HAP-1 (cell line): ENCODE results near the gene OTOG.
"Not testable (repeated sequence)": the region's sequence is repeated elsewhere in the genome, so short reads cannot be mapped to it uniquely, and the experiment has no call there.

ENCODE experiments used
- DNase-seq, 2 experiments: peaks; one replicate each; pipeline ENCODE4 v3.0.0-alpha.2; 2016 to 2020; ENCODE audit warnings: low spot score in 2 of 2
- H3K27me3 ChIP-seq: fragments of 250-450 bp; sonication (Bioruptor Pico); 2 replicates; pipeline ENCODE4 v1.5.1; 2020; ENCODE audit warnings: low read depth, mild to moderate bottlenecking, moderate library complexity
- H3K36me3 ChIP-seq: fragments of 250-450 bp; sonication (Bioruptor Pico); replicated peaks from 2 replicates; pipeline ENCODE4 v1.5.1; 2020; ENCODE audit warnings: mild to moderate bottlenecking
- H3K4me1 ChIP-seq: fragments of 250-450 bp; sonication (Bioruptor Pico); 2 replicates; pipeline ENCODE4 v1.5.1; 2020; ENCODE audit warnings: mild to moderate bottlenecking
- H3K4me3 ChIP-seq: fragments of 250-450 bp; sonication (Bioruptor Pico); 2 replicates; pipeline ENCODE4 v1.5.1; 2020; ENCODE audit warnings: mild to moderate bottlenecking, moderate library complexity
- H3K9me3 ChIP-seq: fragments of 250-450 bp; sonication (Bioruptor Pico); 2 replicates; pipeline ENCODE4 v1.5.1; 2020; ENCODE audit warnings: mild to moderate bottlenecking, moderate library complexity
- in situ Hi-C: fragments of 300-500 bp; cut with MboI; formaldehyde crosslinking; loops from 3 replicates; pipeline ENCODE4 v1.14.3; 2020; ENCODE audit warnings: low sequenced_read_pairs, inconsistent platforms, mixed read lengths

Gene OTOG

GRCh38 chr11:17622711-17623110 is 75.7 kb downstream of the OTOG start:
- H3K4me3 ChIP-seq, H3K4me1 ChIP-seq, in situ Hi-C loops, H3K27me3 ChIP-seq, DNase-seq, H3K36me3 ChIP-seq, H3K9me3 ChIP-seq: not testable (repeated sequence)

DNA sequence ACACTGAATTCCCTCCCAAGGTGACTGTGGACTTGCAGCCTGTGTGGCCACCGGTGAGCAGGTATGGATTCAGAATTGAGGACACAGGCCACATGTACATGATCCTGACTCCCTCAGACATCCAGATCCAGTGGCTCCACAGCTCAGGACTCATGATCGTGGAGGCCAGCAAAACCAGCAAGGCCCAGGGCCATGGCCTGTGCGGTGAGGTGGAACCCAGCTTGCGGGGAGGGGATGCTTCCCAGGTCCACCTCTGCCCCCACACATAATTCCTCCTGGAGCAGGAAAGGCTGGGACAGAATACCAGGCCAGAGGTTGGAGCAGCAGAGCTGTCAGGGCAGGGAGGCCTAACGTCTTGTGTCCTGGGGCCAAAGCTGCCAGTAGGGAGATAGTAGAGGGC is 82.1 kb downstream of the OTOG start:
- in situ Hi-C loops = no loop called here
- DNase-seq = no peak

DNA sequence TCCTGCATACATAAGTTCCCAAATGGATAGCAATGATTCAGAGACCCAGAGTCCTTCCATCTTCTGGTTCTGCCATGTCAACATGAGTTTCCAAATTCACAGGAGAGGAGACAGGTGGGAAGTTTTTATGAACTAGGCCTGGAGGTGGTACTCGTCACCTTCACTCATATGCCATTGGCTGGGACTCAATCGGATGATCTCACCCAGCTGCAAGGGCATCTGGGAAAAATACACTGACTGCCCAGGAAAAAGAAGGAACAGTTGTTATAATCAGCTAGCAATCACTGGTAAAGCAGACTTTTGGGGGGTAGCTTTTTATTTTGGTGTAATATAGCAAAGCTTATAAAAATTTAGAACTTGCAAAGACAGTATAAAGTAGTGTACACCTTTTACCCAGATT is 83.9 kb downstream of the OTOG start:
- Histone ChIP-seq H3K4me3 (no peak overlapping the region), H3K36me3 (no peaks in the 10 kb centered on the region), H3K27me3 (peaks cover 3% of the 10 kb centered on the region), H3K4me1 (no peaks in the 10 kb centered on the region), H3K9me3 (no peaks in the 10 kb centered on the region)
- in situ Hi-C loops = no loop called here
- DNase-seq = no peak

More for the DNA sequence above, 82.1 kb downstream of the OTOG start:
- Histone ChIP-seq H3K4me1 (no peaks in the 10 kb centered on the region), H3K27me3 (peaks cover 3% of the 10 kb centered on the region), H3K4me3 (no peak overlapping the region), H3K36me3 (no peaks in the 10 kb centered on the region), H3K9me3 (no peaks in the 10 kb centered on the region)

- Histone ChIP-seq H3K4me3 (no peak overlapping the region), H3K4me1 (no peaks in the 10 kb centered on the region), H3K27me3 (peaks cover 4% of the 10 kb centered on the region), H3K36me3 (no peaks in the 10 kb centered on the region), H3K9me3 (no peaks in the 10 kb centered on the region)
- in situ Hi-C loops = no loop called here
- DNase-seq = no peak
Observed at GRCh38 chr11:17631702-17632365, 84.8 kb downstream of the OTOG start.

GRCh38 chr11:17633279-17633986 is 86.4 kb downstream of the OTOG start:
- peaks cover 3% of the 10 kb centered on the region; the same call in 1 of the 2 replicates for H3K27me3 ChIP-seq
- in situ Hi-C loops = no loop called here
- H3K36me3 ChIP-seq = no peaks in the 10 kb centered on the region
- H3K4me3 ChIP-seq = no peak overlapping the region
- no peaks in the 10 kb centered on the region for H3K4me1 ChIP-seq
- H3K9me3 ChIP-seq = no peaks in the 10 kb centered on the region
- DNase-seq = no peak

- DNase-seq = no peak
- Histone ChIP-seq H3K36me3 (no peaks in the 10 kb centered on the region), H3K9me3 (no peaks in the 10 kb centered on the region), H3K27me3 (peaks cover 3% of the 10 kb centered on the region; the same call in 1 of the 2 replicates), H3K4me3 (no peak overlapping the region), H3K4me1 (no peaks in the 10 kb centered on the region)
- in situ Hi-C loops = no loop called here
Observed at GRCh38 chr11:17633987-17634775, 87.1 kb downstream of the OTOG start.

DNA sequence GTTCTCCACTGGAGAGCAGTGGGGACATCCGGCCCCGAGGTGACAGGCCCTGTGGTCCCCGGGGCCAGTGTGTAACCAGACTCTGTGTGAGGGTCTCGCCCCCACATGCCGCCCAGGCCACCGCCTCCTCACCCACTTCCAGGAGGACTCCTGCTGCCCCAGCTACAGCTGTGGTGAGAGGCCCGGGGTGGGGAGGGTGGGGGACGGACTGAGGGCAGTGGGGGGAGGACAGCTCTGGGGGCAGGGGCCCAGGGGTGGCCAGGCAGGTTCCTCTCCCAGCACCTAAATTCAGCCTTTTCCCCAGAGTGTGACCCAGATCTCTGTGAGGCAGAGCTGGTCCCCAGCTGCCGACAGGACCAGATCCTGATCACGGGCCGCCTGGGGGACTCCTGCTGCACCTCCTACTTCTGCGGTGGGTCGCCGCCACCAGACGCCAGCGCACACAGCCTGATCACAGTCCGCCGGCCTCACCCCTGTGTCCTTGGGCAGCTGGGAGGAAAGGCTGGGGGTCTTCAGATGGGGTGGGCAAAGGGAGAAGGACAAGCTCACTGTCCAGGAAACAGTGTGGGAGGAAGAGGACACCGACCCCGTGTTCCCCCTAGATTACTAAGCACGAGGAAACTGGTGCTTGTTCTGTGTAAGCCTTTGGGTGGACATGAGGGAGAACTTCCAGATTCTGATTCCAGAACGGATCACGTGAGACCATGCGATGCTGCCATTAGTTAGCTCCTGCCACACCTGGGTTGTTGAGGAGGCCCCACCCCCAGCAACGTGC is 87.9 kb downstream of the OTOG start:
- Histone ChIP-seq H3K9me3 (no peaks in the 10 kb centered on the region), H3K27me3 (peaks cover 3% of the 10 kb centered on the region; the same call in 1 of the 2 replicates), H3K4me3 (no peak overlapping the region), H3K36me3 (no peaks in the 10 kb centered on the region), H3K4me1 (no peaks in the 10 kb centered on the region)
- no peak for DNase-seq
- in situ Hi-C loops = no loop called here

DNA sequence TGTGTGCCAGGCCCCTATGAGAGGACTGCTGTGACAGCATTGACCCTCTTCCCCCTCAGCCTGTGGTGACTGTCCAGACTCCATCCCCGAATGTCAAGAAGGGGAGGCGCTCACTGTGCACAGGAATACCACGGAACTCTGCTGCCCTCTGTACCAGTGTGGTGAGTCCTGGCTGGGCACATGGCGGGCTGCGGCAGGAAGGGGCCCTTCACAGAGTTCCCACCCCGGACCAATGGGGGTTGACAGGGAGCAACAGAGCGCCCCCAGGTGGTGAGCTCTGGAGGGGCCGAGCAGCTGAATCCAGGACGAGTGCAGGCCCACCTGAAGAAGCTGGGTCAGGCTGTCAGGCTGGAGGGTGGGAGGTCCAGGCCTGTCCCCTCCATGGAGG is 88.5 kb downstream of the OTOG start:
- 0 out of 2 replicates have a peak, but pooled peaks cover 3% of the 10 kb centered on the region for H3K27me3 ChIP-seq
- no peak overlapping the region for H3K4me3 ChIP-seq
- no peak for DNase-seq
- no peaks in the 10 kb centered on the region for H3K9me3 ChIP-seq
- no peaks in the 10 kb centered on the region for H3K4me1 ChIP-seq
- in situ Hi-C loops = no loop called here
- H3K36me3 ChIP-seq = no peaks in the 10 kb centered on the region

DNA sequence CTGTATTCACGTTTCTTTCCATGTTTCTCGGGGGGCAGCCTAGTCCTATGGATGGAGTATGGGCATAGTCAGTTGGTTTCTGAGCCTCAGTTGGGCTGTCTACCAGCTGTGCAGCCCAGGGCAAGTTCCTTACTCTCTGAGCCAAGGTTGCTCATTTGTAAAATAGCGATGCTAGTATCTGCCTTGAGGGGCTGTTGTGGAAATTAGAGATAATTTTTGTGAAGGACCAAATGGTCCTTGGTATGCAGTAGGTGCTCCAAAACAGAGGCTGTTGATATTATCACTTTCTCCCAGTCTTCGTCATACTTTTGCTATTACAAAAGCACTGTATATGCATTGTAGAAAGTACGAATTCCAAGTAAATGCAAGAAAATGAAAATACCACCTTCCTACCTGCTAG is 89.7 kb downstream of the OTOG start:
- H3K4me1 ChIP-seq = no peaks in the 10 kb centered on the region
- H3K9me3 ChIP-seq = no peaks in the 10 kb centered on the region
- H3K4me3 ChIP-seq = no peak overlapping the region
- DNase-seq = no peak
- in situ Hi-C loops = no loop called here
- H3K27me3 ChIP-seq = 0 out of 2 replicates have a peak, but pooled peaks cover 3% of the 10 kb centered on the region
- H3K36me3 ChIP-seq = no peaks in the 10 kb centered on the region

GRCh38 chr11:17637901-17638300 is 90.8 kb downstream of the OTOG start:
- no peaks in the 10 kb centered on the region for H3K9me3 ChIP-seq
- H3K27me3 ChIP-seq = 0 out of 2 replicates have a peak, but pooled peaks cover 3% of the 10 kb centered on the region
- in situ Hi-C loops = no loop called here

DNA sequence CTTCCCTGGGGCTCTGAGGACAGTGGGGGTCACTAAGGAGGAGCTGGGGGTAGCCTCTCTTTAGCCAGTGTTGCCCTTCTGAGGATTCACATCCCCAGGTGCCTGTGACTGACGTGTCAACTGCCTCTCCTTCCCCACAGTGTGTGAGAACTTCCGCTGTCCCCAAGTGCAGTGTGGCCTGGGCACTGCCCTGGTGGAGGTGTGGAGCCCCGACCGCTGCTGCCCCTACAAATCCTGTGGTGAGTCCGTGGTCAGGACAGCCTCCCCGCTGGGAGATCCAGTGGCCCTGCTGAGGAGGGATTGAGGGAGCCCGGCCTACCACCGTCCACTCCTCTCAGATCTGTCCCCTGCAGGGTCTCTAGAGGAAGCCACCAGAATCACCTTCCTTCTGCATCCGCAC is 91.3 kb downstream of the OTOG start:
- H3K4me3 ChIP-seq = no peak overlapping the region
- in situ Hi-C loops = no loop called here
- H3K4me1 ChIP-seq = no peaks in the 10 kb centered on the region
- H3K36me3 ChIP-seq = no peaks in the 10 kb centered on the region
- H3K9me3 ChIP-seq = no peaks in the 10 kb centered on the region
- 0 out of 2 replicates have a peak, but pooled peaks cover 3% of the 10 kb centered on the region for H3K27me3 ChIP-seq
- no peak for DNase-seq

More at GRCh38 chr11:17637901-17638300, 90.8 kb downstream of the OTOG start:
- DNase-seq = no peak
- no peaks in the 10 kb centered on the region for H3K4me1 ChIP-seq
- H3K36me3 ChIP-seq = no peaks in the 10 kb centered on the region
- H3K4me3 ChIP-seq = no peak overlapping the region

- in situ Hi-C loops = no loop called here
- H3K9me3 ChIP-seq = no peaks in the 10 kb centered on the region
- no peak for DNase-seq
- H3K4me1 ChIP-seq = no peaks in the 10 kb centered on the region
- H3K4me3 ChIP-seq = no peak overlapping the region
- 0 out of 2 replicates have a peak, but pooled peaks cover 3% of the 10 kb centered on the region for H3K27me3 ChIP-seq
- no peaks in the 10 kb centered on the region for H3K36me3 ChIP-seq
Observed at GRCh38 chr11:17639091-17639490, 92.0 kb downstream of the OTOG start.

DNA sequence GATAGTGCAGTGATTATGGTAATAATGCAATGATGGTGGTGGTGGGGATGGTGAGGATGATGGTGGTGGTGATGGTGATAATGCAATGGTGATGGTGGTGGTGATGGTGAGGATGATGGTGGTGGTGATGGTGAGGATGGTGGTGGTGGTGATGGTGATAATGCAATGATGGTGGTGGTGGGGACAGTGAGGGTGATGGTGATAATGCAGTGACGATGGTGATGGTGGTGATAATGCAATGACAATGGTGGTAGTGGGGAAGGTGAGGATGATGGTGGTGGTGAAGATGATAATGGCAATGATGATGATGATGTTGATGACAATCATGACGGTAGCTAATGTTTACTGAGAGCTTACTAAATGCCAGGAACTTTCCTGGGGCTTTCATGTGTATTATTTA is 92.7 kb downstream of the OTOG start:
- Histone ChIP-seq H3K4me1 (no peaks in the 10 kb centered on the region), H3K9me3 (no peaks in the 10 kb centered on the region), H3K4me3 (no peak overlapping the region), H3K27me3 (0 out of 2 replicates have a peak, but pooled peaks cover 3% of the 10 kb centered on the region), H3K36me3 (no peaks in the 10 kb centered on the region)
- DNase-seq = no peak
- in situ Hi-C loops = no loop called here
